OCI-LY1 (cell line): ENCODE results near the gene PSAP.

Experiments
- H2AFZ ChIP-seq: fragments of 200-600 bp; sonication (generic), shearing (Covaris generic); 2 replicates; pipeline ENCODE4 v1.6.0; 2014; ENCODE audit warnings: antibody characterized with exemption, mild to moderate bottlenecking, low read length
- H3F3A ChIP-seq: fragments of 200-600 bp; sonication (generic), shearing (Covaris generic); 2 replicates; pipeline ENCODE4 v1.6.0; 2014; ENCODE audit warnings: mild to moderate bottlenecking, antibody characterized with exemption, low read length, moderate library complexity; ENCODE audit not compliant: insufficient read depth
- H3K27ac ChIP-seq: fragments of 200-600 bp; sonication (generic); 2 replicates; pipeline ENCODE4 v1.5.1; 2014; ENCODE audit warnings: low read length, mixed run types, mild to moderate bottlenecking, low read depth; ENCODE audit not compliant: poor library complexity, severe bottlenecking
- H3K27me3 ChIP-seq: fragments of 200-600 bp; sonication (generic); 2 replicates; pipeline ENCODE4 v1.6.0; 2014; ENCODE audit warnings: antibody characterized with exemption, mild to moderate bottlenecking, low read length, moderate library complexity; ENCODE audit not compliant: insufficient read depth
- H3K36me3 ChIP-seq: fragments of 200-600 bp; sonication (generic); 2 replicates; pipeline ENCODE4 v1.6.1; 2014; ENCODE audit warnings: mild to moderate bottlenecking, antibody characterized with exemption, low read length, moderate library complexity, mixed read lengths; ENCODE audit not compliant: insufficient read depth
- H3K4me1 ChIP-seq: fragments of 200-600 bp; sonication (generic); 2 replicates; pipeline ENCODE4 v1.5.1; 2014; ENCODE audit warnings: mild to moderate bottlenecking, low read length, moderate library complexity; ENCODE audit not compliant: insufficient read depth, severe bottlenecking
- H3K4me2 ChIP-seq: fragments of 200-600 bp; sonication (generic), shearing (Covaris generic); 2 replicates; pipeline ENCODE4 v1.6.1; 2014; ENCODE audit warnings: low read length
- H3K4me3 ChIP-seq: fragments of 200-600 bp; sonication (generic); 2 replicates; pipeline ENCODE4 v1.5.1; 2014; ENCODE audit warnings: low read length, low read depth, mild to moderate bottlenecking, mixed read lengths; ENCODE audit not compliant: poor library complexity, severe bottlenecking
- H3K79me2 ChIP-seq: fragments of 200-600 bp; shearing (Covaris generic); 2 replicates; pipeline ENCODE4 v1.6.1; 2016; ENCODE audit warnings: mixed run types, low read length, mixed read lengths; ENCODE audit not compliant: insufficient read depth
- H3K9ac ChIP-seq: fragments of 200-600 bp; sonication (generic), shearing (Covaris generic); 2 replicates; pipeline ENCODE4 v1.6.1; 2014; ENCODE audit warnings: mild to moderate bottlenecking, low read length, mixed read lengths
- H3K9me2 ChIP-seq: fragments of 200-600 bp; sonication (generic), shearing (Covaris generic); 2 replicates; pipeline ENCODE4 v1.6.1; 2014; ENCODE audit warnings: low read depth, mild to moderate bottlenecking, low read length, mixed read lengths
- H3K9me3 ChIP-seq: fragments of 200-600 bp; shearing (Covaris generic); 2 replicates; pipeline ENCODE4 v1.6.1; 2014; ENCODE audit warnings: low read length, mixed read lengths
- H4K20me1 ChIP-seq: fragments of 200-600 bp; sonication (generic), shearing (Covaris generic); 2 replicates; pipeline ENCODE4 v1.6.0; 2016; ENCODE audit warnings: mild to moderate bottlenecking, low read length; ENCODE audit not compliant: insufficient read depth
- CTCF ChIP-seq: fragments of 200-600 bp; sonication (generic), shearing (Covaris generic); IDR thresholded peaks from 2 replicates; pipeline ENCODE4 v1.5.1; 2017; ENCODE audit warnings: mild to moderate bottlenecking, antibody characterized with exemption, low read length, moderate library complexity, mixed read lengths
- EZH2 ChIP-seq: fragments of 200-600 bp; sonication (generic), shearing (Covaris generic); IDR thresholded peaks from 2 replicates; pipeline ENCODE4 v1.8.0; 2017; ENCODE audit warnings: borderline replicate concordance, mixed run types, mild to moderate bottlenecking, antibody characterized with exemption, low read length, moderate library complexity, mixed read lengths

The PSAP gene

GRCh38 chr10:71778071-71778825, 72.8 kb downstream of the PSAP start:
- Histone ChIP-seq H3K27me3 (no peaks in the 10 kb centered on the region; the same call in none of the 2 replicates), H3K79me2 (no peaks in the 10 kb centered on the region), H3K4me3 (no peak overlapping the region), H3K4me1 (peaks cover 8% of the 10 kb centered on the region), H3K36me3 (no peaks in the 10 kb centered on the region), H2AFZ (no peak overlapping the region), H3F3A (no peaks in the 10 kb centered on the region), H3K27ac (no peak overlapping the region), H3K4me2 (no peak overlapping the region), H3K9ac (no peak overlapping the region), H4K20me1 (no peaks in the 10 kb centered on the region), H3K9me2 (no peaks in the 10 kb centered on the region), H3K9me3 (no peaks in the 10 kb centered on the region)
- TF ChIP-seq EZH2 (no peak), CTCF (no peak)

GRCh38 chr10:71777213-71777985, 73.7 kb downstream of the PSAP start:
- no peaks in the 10 kb centered on the region for H4K20me1 ChIP-seq
- no peak overlapping the region for H3K9ac ChIP-seq
- H3K9me2 ChIP-seq = no peaks in the 10 kb centered on the region
- H3F3A ChIP-seq = no peaks in the 10 kb centered on the region
- no peaks in the 10 kb centered on the region for H3K36me3 ChIP-seq
- H3K4me1 ChIP-seq = peaks cover 15% of the 10 kb centered on the region
- no peaks in the 10 kb centered on the region for H3K79me2 ChIP-seq
- no peak overlapping the region for H2AFZ ChIP-seq
- no peak overlapping the region for H3K4me3 ChIP-seq
- TF ChIP-seq EZH2 (no peak), CTCF (no peak)
- no peak overlapping the region for H3K27ac ChIP-seq
- H3K9me3 ChIP-seq = no peaks in the 10 kb centered on the region
- H3K4me2 ChIP-seq = no peak overlapping the region
- no peaks in the 10 kb centered on the region; the same call in none of the 2 replicates for H3K27me3 ChIP-seq

DNA sequence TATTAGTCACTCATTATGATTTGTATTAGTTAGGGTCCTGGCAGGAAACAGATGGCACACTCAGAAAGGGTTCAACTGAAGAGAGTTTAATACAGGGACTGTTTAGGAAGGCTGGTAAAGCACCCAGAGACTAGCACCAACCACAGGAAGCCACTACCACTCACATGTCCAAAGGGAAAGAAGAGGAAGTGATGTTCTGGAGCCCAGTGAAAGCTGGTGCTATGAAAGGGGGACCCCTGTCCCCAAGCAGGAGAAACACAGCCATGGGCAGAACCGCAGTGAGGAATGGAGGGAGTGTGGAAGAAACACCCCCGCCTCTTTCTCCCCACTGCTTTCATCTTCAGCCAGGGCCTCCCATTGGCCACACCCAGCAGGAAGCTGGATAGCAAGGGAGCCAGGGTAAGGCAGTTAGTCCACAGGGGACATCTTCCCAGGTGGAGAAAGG, 74.5 kb downstream of the PSAP start:
- Histone ChIP-seq H3K27me3 (no peaks in the 10 kb centered on the region; the same call in none of the 2 replicates), H3K9me2 (no peaks in the 10 kb centered on the region), H3K27ac (no peak overlapping the region), H3K9ac (no peak overlapping the region), H3K4me2 (no peak overlapping the region), H3F3A (no peaks in the 10 kb centered on the region), H3K4me1 (peaks cover 15% of the 10 kb centered on the region), H4K20me1 (no peaks in the 10 kb centered on the region), H3K4me3 (no peak overlapping the region), H3K36me3 (no peaks in the 10 kb centered on the region), H2AFZ (no peak overlapping the region), H3K9me3 (no peaks in the 10 kb centered on the region), H3K79me2 (no peaks in the 10 kb centered on the region)
- TF ChIP-seq CTCF (no peak), EZH2 (no peak)
